Measurements from ENCODE around the gene GRM4.

The GRM4 gene

DNA sequence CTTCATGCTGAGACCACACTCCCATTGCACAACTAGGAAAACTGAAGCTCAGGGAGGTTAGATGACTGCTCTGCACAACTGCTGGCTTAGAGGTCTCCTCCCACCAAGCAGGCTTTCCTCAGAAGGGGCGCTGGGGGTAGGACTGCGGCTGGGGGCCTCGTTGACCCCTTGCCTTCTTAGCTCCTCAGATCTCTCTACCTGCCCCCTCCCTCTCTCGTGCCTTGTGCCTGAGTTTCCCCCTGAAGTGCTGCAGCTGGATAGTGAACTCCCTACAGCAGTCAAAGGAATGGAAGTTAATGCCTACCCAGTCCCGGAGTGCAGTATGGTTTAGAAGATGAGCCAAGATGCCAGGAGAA is 149.8 kb downstream of the GRM4 start:
- Mint-ChIP-seq H3K9me3 (ENCODE audit: low read depth) (peaks cover 8% of the 10 kb centered on the region), H3K27ac (no peak overlapping the region), H3K4me1 (ENCODE audit: low read depth) (no peaks in the 10 kb centered on the region), H3K27me3 (no peaks in the 10 kb centered on the region), H3K4me3 (no peak overlapping the region), H3K36me3 (peaks cover 4% of the 10 kb centered on the region)

- Mint-ChIP-seq H3K27ac (no peak overlapping the region), H3K36me3 (peaks cover 4% of the 10 kb centered on the region), H3K4me1 (ENCODE audit: low read depth) (no peaks in the 10 kb centered on the region), H3K9me3 (ENCODE audit: low read depth) (peaks cover 8% of the 10 kb centered on the region), H3K4me3 (no peak overlapping the region), H3K27me3 (no peaks in the 10 kb centered on the region)
Observed at GRCh38 chr6:33995309-33996119, 150.4 kb downstream of the GRM4 start.

GRCh38 chr6:33994472-33995308 is 151.2 kb downstream of the GRM4 start:
- Mint-ChIP-seq H3K36me3 (peaks cover 4% of the 10 kb centered on the region), H3K4me1 (ENCODE audit: low read depth) (no peaks in the 10 kb centered on the region), H3K27me3 (no peaks in the 10 kb centered on the region), H3K27ac (peak overlapping the region; percentile 18), H3K4me3 (no peak overlapping the region), H3K9me3 (ENCODE audit: low read depth) (peaks cover 8% of the 10 kb centered on the region)

DNA sequence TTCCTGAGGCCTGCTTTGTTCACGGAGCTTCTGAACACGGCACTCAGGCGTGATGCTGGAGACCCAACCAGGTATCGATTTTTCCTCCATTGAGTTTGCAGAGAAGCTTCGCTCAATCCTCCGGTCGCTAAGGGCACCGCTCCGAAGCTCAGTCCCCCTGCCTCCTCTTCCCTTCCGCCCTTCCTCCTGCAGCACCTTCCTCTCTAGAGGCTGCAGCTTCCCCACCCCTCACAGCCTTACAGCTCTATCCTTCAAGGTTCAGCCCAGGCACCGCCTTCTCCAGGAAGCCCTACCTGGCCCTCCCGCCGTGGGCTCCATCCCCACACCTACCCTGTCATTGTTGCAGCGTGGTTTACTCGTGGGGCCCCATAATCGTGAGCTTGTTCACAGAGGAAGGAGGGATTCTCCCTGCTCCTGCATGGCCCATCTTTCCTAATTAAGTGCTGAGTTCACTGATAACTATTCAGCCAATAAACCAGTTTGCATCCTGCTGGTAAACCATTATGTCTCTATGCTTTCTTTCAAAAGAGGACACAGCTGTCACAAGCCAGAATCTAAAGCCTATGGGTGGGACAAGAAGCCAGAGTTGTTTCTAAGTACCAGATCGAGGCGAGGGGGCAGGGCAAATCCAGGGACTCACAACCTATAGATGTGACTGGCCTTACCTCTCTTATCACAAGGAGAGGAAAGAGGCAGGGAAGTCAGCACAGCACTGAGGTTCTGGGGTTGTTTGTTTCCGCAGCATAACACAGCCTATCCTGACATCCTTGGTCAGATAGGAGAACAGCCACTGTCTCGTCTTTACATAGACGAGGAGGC is 152.0 kb downstream of the GRM4 start:
- Mint-ChIP-seq H3K27ac (no peak overlapping the region), H3K4me3 (no peak overlapping the region), H3K4me1 (ENCODE audit: low read depth) (no peaks in the 10 kb centered on the region), H3K36me3 (peaks cover 4% of the 10 kb centered on the region), H3K9me3 (ENCODE audit: low read depth) (peaks cover 8% of the 10 kb centered on the region), H3K27me3 (no peaks in the 10 kb centered on the region)

GRCh38 chr6:33993091-33993490 is 152.8 kb downstream of the GRM4 start:
- H3K27me3 Mint-ChIP-seq: no peaks in the 10 kb centered on the region
- peak overlapping the region; percentile 34 for H3K27ac Mint-ChIP-seq
- H3K36me3 Mint-ChIP-seq: peaks cover 4% of the 10 kb centered on the region
- peaks cover 8% of the 10 kb centered on the region for H3K9me3 Mint-ChIP-seq (ENCODE audit: low read depth)
- H3K4me1 Mint-ChIP-seq (ENCODE audit: low read depth): no peaks in the 10 kb centered on the region
- no peak overlapping the region for H3K4me3 Mint-ChIP-seq

DNA sequence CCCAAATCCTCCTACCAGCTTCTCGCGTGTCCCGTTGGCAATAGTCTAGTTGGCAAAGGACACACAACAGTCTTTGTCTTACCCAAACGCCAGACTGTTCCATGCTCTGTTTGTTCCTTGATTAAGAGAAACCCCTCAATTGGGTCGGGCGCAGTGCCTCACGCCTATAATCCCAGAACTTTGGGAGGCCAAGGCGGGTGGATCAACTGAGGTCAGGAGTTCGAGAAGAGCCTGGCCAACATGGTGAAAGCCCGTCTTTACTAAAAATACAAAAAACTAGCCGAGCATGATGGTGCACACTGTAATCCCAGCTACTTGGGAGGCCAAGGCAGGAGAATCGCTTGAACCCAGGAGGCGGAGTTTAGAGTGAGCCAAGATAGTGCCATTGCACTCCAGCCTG is 153.7 kb downstream of the GRM4 start:
- Mint-ChIP-seq H3K27me3 (no peaks in the 10 kb centered on the region), H3K36me3 (no peaks in the 10 kb centered on the region), H3K9me3 (ENCODE audit: low read depth) (peaks cover 5% of the 10 kb centered on the region), H3K4me3 (no peak overlapping the region), H3K4me1 (ENCODE audit: low read depth) (no peaks in the 10 kb centered on the region), H3K27ac (no peak overlapping the region)

- Mint-ChIP-seq H3K27me3 (no peaks in the 10 kb centered on the region), H3K36me3 (no peaks in the 10 kb centered on the region), H3K27ac (no peak overlapping the region), H3K4me3 (no peak overlapping the region), H3K4me1 (ENCODE audit: low read depth) (no peaks in the 10 kb centered on the region), H3K9me3 (ENCODE audit: low read depth) (no peaks in the 10 kb centered on the region)
Observed at GRCh38 chr6:33991610-33992009, 154.3 kb downstream of the GRM4 start.

- no peaks in the 10 kb centered on the region for H3K9me3 Mint-ChIP-seq (ENCODE audit: low read depth)
- no peaks in the 10 kb centered on the region for H3K4me1 Mint-ChIP-seq (ENCODE audit: low read depth)
- H3K27me3 Mint-ChIP-seq: no peaks in the 10 kb centered on the region
- H3K4me3 Mint-ChIP-seq: no peak overlapping the region
- H3K36me3 Mint-ChIP-seq: no peaks in the 10 kb centered on the region
- H3K27ac Mint-ChIP-seq: no peak overlapping the region
Observed at GRCh38 chr6:33990061-33990541, 155.8 kb downstream of the GRM4 start.

GRCh38 chr6:33989016-33989854 is 156.7 kb downstream of the GRM4 start:
- H3K27me3 Mint-ChIP-seq: no peaks in the 10 kb centered on the region
- H3K27ac Mint-ChIP-seq: no peak overlapping the region
- no peak overlapping the region for H3K4me3 Mint-ChIP-seq
- H3K36me3 Mint-ChIP-seq: no peaks in the 10 kb centered on the region
- H3K4me1 Mint-ChIP-seq (ENCODE audit: low read depth): no peaks in the 10 kb centered on the region
- H3K9me3 Mint-ChIP-seq (ENCODE audit: low read depth): no peaks in the 10 kb centered on the region

- Mint-ChIP-seq H3K27me3 (no peaks in the 10 kb centered on the region), H3K4me1 (ENCODE audit: low read depth) (peaks cover 2% of the 10 kb centered on the region), H3K9me3 (ENCODE audit: low read depth) (no peaks in the 10 kb centered on the region), H3K27ac (no peak overlapping the region), H3K4me3 (no peak overlapping the region), H3K36me3 (no peaks in the 10 kb centered on the region)
Observed at GRCh38 chr6:33988121-33989015, 157.5 kb downstream of the GRM4 start.

GRCh38 chr6:33987531-33988021 is 158.3 kb downstream of the GRM4 start:
- peaks cover 3% of the 10 kb centered on the region for H3K4me1 Mint-ChIP-seq (ENCODE audit: low read depth)
- no peaks in the 10 kb centered on the region for H3K9me3 Mint-ChIP-seq (ENCODE audit: low read depth)
- H3K4me3 Mint-ChIP-seq: no peak overlapping the region
- no peaks in the 10 kb centered on the region for H3K36me3 Mint-ChIP-seq
- no peaks in the 10 kb centered on the region for H3K27me3 Mint-ChIP-seq
- no peak overlapping the region for H3K27ac Mint-ChIP-seq

DNA sequence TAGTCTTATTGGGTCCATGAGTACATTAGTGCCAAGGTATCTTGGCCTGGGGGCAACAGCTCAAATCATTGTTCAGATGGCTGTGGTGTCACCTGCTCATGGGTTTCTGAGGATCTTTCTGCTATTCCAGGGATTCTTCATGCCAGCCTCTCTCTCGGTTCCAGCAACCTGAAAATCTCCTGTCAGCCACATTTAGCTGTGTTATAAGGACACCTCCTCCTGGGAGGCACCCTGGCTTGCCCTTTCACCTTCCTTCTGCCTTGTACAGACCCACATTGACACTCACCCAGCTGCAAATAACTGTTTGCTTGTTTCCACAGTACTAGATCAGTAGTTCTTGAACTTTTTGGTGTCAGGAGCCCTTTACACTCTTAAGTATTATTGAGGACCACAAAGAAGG is 159.9 kb downstream of the GRM4 start:
- Mint-ChIP-seq H3K36me3 (no peaks in the 10 kb centered on the region), H3K27ac (no peak overlapping the region), H3K27me3 (no peaks in the 10 kb centered on the region), H3K4me1 (ENCODE audit: low read depth) (peaks cover 3% of the 10 kb centered on the region), H3K9me3 (ENCODE audit: low read depth) (no peaks in the 10 kb centered on the region), H3K4me3 (no peak overlapping the region)

GRCh38 chr6:33985313-33985751 is 160.6 kb downstream of the GRM4 start:
- Mint-ChIP-seq H3K4me1 (ENCODE audit: low read depth) (peaks cover 3% of the 10 kb centered on the region), H3K36me3 (no peaks in the 10 kb centered on the region), H3K27ac (no peak overlapping the region), H3K9me3 (ENCODE audit: low read depth) (no peaks in the 10 kb centered on the region), H3K4me3 (no peak overlapping the region), H3K27me3 (no peaks in the 10 kb centered on the region)
